Stomach (tissue), 4 donors: Measurements from ENCODE around the gene CLIC3.

ENCODE experiments used
- CTCF ChIP-seq, 7 experiments: fragments of 450-650 bp in 4 of 7; fragments of 200-600 bp in 3 of 7; sonication (generic) in 3 of 7; IDR thresholded peaks; one replicate each; pipeline ENCODE4 v1.5.1; 2016 to 2019; ENCODE audit warnings: antibody characterized with exemption in 7 of 7, control low read depth in 2 of 7, mild to moderate bottlenecking in 1 of 7
- EP300 ChIP-seq: sonication (generic); formaldehyde crosslinking; IDR thresholded peaks from one replicate; pipeline ENCODE4 v1.6.1; 2017; ENCODE audit warnings: antibody characterized with exemption
- POLR2A ChIP-seq, 4 donors: fragments of 450-650 bp; IDR thresholded peaks; one replicate each; pipeline ENCODE4 v1.6.1; 2016; ENCODE audit warnings: antibody characterized with exemption in 4 of 4, control low read depth in 2 of 4, mild to moderate bottlenecking in 1 of 4, moderate library complexity in 1 of 4
- POLR2AphosphoS5 ChIP-seq, 3 donors: sonication (generic); formaldehyde crosslinking; IDR thresholded peaks; one replicate each; pipeline ENCODE4 v1.6.1; 2016; ENCODE audit warnings: antibody characterized with exemption in 3 of 3

GRCh38 chr9:137034709-137035506 lies 38.5 kb upstream of the CLIC3 start:
- no peak for TF ChIP-seq EP300
- TF ChIP-seq CTCF (IDR thresholded peaks at IDR 0.05) = peak in 6 of 7 experiments; percentile 11 to 90 (median 86)
- peak in 2 of 3 donors; percentile 12 to 73 for TF ChIP-seq POLR2AphosphoS5 (IDR thresholded peaks at IDR 0.05)
- no peak for TF ChIP-seq POLR2A (IDR thresholded peaks at IDR 0.05)
